Measurements from ENCODE around the gene ST14.

Gene ST14

DNA sequence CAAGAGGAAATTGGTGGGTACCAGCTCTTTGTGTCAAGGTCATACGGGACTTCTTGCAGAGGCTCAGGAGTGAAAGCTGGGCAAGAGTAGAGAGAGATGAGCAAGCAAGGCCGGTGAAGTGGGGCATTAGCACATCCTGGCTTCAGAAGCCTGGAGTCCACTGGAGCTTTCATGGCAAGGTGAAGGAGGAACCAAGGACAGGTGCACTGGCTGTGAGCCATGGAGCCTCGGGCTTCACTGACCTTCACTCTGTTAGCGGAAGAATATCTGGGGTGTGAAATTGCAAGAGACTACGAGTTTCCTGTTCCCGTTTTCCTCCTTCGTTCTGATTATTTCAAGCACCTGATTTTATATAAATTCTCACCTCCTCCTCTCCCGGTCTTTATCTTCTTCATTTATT lies 25.9 kb upstream of the ST14 start (continued):
- TF ChIP-seq ZBTB21 (tag by site-specific recombination; IDR thresholded peaks at IDR 0.05) (no peak), ZNF335 (tag by site-specific recombination; conservative IDR thresholded peaks at IDR 0.05) (no peak), SALL2 (tag by site-specific recombination; IDR thresholded peaks at IDR 0.05; ENCODE audit: borderline replicate concordance) (no peak), ZNF140 (tag by site-specific recombination; IDR thresholded peaks at IDR 0.05) (no peak)

DNA sequence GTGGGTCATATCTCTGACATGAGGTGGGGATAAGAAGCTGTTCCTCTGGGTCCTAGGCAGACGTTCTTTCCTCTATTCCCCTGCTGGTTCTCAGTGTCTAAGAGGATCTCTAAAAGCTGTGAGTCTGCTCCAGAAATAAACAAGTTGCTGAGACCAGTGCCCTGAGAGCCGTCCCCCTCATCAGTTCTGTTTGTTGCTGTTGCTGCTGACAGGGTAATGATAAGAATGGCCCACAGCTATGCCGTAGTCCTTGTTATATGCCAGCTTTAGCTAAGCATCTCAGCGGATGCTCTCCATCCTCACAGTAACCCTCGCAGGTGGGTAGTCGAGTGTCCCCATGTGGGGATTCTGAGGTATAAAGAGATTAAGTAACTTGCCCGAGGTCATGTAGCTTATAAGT lies 23.5 kb upstream of the ST14 start:
- H3K9me3 ChIP-seq (ENCODE audit: control insufficient read depth, insufficient read depth, low read depth, low read length) = no peaks in the 10 kb centered on the region
- no peaks in the 10 kb centered on the region for H3K4me1 ChIP-seq (ENCODE audit: control insufficient read depth, insufficient read depth, low read length)
- H3K4me3 ChIP-seq (ENCODE audit: low read depth, low read length) = no peak overlapping the region
- H3K27ac ChIP-seq (ENCODE audit: extremely low read depth, low read depth, low read length) = no peak overlapping the region
- POLR2A ChIA-PET = no interaction called here
- peaks cover 9 to 92% of the 10 kb centered on the region in 2 experiments; a peak in 2 of 3 replicates for H3K36me3 ChIP-seq (ENCODE audit: control insufficient read depth in 2 of 2, insufficient read depth in 1 of 2, low read length in 2 of 2)
- TF ChIP-seq EGR2 (tag by site-specific recombination; IDR thresholded peaks at IDR 0.05; ENCODE audit: low read depth) = no peak
- TF ChIP-seq, protein P1, sequence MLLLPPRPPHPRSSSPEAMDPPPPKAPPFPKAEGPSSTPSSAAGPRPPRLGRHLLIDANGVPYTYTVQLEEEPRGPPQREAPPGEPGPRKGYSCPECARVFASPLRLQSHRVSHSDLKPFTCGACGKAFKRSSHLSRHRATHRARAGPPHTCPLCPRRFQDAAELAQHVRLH (tag by site-specific recombination; IDR thresholded peaks at IDR 0.05) = no peak
- no peak for TF ChIP-seq BCL11B (tag by site-specific recombination; IDR thresholded peaks at IDR 0.05; ENCODE audit: low read depth)
- no peak for TF ChIP-seq SP3 (tag by site-specific recombination; IDR thresholded peaks at IDR 0.05)
- no peak for TF ChIP-seq ZNF701 (tag by site-specific recombination; IDR thresholded peaks at IDR 0.05)
- TF ChIP-seq ZBTB20 (tag by site-specific recombination; IDR thresholded peaks at IDR 0.05) = no peak
- CTCF ChIA-PET = interaction anchor here (0.9 to 8.1 kb wide), 3 partner anchors 10 to 223 kb away, joined by 3 to 118 read pairs (median 5); no protein-coding TSS in a partner anchor

DNA sequence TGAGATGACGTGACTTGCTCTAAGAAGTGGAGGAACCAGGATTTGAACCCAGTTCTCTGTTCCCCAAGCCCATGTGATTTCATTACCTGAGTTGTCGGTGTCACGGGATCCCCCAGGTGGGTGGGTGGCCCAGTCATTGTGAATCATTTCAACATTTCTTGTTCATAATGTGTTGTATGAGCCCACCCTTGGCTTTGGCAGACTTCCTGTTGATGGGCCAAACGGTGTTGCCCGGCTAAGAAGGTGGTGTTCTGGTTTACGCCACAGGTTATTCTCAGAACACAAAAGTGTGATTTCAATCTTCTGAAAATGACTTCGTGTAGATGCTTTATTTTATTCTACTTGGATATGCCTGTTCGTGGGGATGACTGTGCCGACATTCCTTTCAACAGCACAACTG lies 21.6 kb upstream of the ST14 start:
- Histone ChIP-seq H3K4me3 (ENCODE audit: low read depth, low read length) (no peak overlapping the region), H3K9me3 (ENCODE audit: control insufficient read depth, insufficient read depth, low read depth, low read length) (no peaks in the 10 kb centered on the region), H3K36me3 (ENCODE audit: control insufficient read depth in 2 of 2, insufficient read depth in 1 of 2, low read length in 2 of 2) (peaks cover 6 to 93% of the 10 kb centered on the region in 2 experiments; a peak in 2 of 3 replicates), H3K27ac (ENCODE audit: extremely low read depth, low read depth, low read length) (no peak overlapping the region), H3K4me1 (ENCODE audit: control insufficient read depth, insufficient read depth, low read length) (no peaks in the 10 kb centered on the region)
- TF ChIP-seq, protein P2, sequence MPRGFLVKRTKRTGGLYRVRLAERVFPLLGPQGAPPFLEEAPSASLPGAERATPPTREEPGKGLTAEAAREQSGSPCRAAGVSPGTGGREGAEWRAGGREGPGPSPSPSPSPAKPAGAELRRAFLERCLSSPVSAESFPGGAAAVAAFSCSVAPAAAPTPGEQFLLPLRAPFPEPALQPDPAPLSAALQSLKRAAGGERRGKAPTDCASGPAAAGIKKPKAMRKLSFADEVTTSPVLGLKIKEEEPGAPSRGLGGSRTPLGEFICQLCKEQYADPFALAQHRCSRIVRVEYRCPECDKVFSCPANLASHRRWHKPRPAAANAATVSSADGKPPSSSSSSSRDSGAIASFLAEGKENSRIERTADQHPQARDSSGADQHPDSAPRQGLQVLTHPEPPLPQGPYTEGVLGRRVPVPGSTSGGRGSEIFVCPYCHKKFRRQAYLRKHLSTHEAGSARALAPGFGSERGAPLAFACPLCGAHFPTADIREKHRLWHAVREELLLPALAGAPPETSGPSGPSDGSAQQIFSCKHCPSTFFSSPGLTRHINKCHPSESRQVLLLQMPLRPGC (tag by site-specific recombination; IDR thresholded peaks at IDR 0.05) = no peak
- POLR2A ChIA-PET = interaction anchor here (1.0 kb wide), 1 partner anchor 135 kb away, joined by 4 read pairs; the partner anchor contains the start of gene PRDM10
- CTCF ChIA-PET = interaction anchor here (1.1 kb wide), 1 partner anchor 257 kb away, joined by 3 read pairs; no protein-coding TSS in a partner anchor

DNA sequence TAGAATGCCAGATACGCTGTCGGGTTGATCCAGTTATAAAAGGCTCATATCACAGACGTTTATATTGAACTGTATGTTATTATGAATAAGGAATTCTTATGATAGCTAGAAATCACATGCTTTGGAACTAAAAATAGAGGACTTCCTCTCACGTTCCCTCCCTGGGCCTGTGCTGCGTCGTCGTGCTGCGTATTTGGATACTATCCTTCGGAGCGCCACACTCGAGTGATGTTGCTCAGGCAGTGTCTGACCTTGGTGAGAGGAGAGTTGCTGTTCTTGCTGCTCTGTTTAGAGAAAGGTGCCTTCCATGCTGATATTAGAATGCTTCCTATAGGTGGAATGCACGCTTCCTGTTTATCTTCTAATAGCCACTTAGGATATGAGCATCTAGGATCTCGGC lies 20.2 kb upstream of the ST14 start:
- Histone ChIP-seq H3K4me1 (ENCODE audit: control insufficient read depth, insufficient read depth, low read length) (no peaks in the 10 kb centered on the region), H3K36me3 (ENCODE audit: control insufficient read depth in 2 of 2, insufficient read depth in 1 of 2, low read length in 2 of 2) (peaks cover 3 to 92% of the 10 kb centered on the region in 2 experiments; a peak in 2 of 3 replicates), H3K27ac (ENCODE audit: extremely low read depth, low read depth, low read length) (no peak overlapping the region), H3K9me3 (ENCODE audit: control insufficient read depth, insufficient read depth, low read depth, low read length) (no peaks in the 10 kb centered on the region), H3K4me3 (ENCODE audit: low read depth, low read length) (no peak overlapping the region)
- ChIA-PET POLR2A (no interaction called here), CTCF (no interaction called here)
- TF ChIP-seq ZNF433 (tag by site-specific recombination; IDR thresholded peaks at IDR 0.05; ENCODE audit: low read depth) (no peak), ZNF777 (tag by site-specific recombination; IDR thresholded peaks at IDR 0.05; ENCODE audit: borderline replicate concordance) (no peak), ZNF133 (tag by site-specific recombination; IDR thresholded peaks at IDR 0.05) (no peak), ZIC2 (tag by site-specific recombination; IDR thresholded peaks at IDR 0.05) (no peak), PRDM1 (tag by site-specific recombination; IDR thresholded peaks at IDR 0.05) (no peak), ZNF24 (tag by site-specific recombination; IDR thresholded peaks at IDR 0.05) (no peak), ZNF416 (tag by site-specific recombination; IDR thresholded peaks at IDR 0.05) (no peak), SCRT1 (tag by site-specific recombination; IDR thresholded peaks at IDR 0.05; ENCODE audit: borderline replicate concordance) (no peak), BCL11A (tag by site-specific recombination; IDR thresholded peaks at IDR 0.05; ENCODE audit: low read depth) (no peak), ZNF549 (tag by site-specific recombination; IDR thresholded peaks at IDR 0.05) (no peak), ZNF521 (tag by site-specific recombination; IDR thresholded peaks at IDR 0.05) (no peak), ZNF426 (tag by site-specific recombination; IDR thresholded peaks at IDR 0.05) (no peak), ZNF19 (tag by site-specific recombination; IDR thresholded peaks at IDR 0.05; ENCODE audit: low read depth) (no peak), ZNF792 (tag by site-specific recombination; IDR thresholded peaks at IDR 0.05) (no peak), OVOL3 (tag by site-specific recombination; IDR thresholded peaks at IDR 0.05) (no peak)
- TF ChIP-seq, protein P3, sequence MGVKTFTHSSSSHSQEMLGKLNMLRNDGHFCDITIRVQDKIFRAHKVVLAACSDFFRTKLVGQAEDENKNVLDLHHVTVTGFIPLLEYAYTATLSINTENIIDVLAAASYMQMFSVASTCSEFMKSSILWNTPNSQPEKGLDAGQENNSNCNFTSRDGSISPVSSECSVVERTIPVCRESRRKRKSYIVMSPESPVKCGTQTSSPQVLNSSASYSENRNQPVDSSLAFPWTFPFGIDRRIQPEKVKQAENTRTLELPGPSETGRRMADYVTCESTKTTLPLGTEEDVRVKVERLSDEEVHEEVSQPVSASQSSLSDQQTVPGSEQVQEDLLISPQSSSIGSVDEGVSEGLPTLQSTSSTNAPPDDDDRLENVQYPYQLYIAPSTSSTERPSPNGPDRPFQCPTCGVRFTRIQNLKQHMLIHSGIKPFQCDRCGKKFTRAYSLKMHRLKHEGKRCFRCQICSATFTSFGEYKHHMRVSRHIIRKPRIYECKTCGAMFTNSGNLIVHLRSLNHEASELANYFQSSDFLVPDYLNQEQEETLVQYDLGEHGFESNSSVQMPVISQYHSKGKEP (tag by site-specific recombination; IDR thresholded peaks at IDR 0.05) = no peak
- TF ChIP-seq, protein P4, sequence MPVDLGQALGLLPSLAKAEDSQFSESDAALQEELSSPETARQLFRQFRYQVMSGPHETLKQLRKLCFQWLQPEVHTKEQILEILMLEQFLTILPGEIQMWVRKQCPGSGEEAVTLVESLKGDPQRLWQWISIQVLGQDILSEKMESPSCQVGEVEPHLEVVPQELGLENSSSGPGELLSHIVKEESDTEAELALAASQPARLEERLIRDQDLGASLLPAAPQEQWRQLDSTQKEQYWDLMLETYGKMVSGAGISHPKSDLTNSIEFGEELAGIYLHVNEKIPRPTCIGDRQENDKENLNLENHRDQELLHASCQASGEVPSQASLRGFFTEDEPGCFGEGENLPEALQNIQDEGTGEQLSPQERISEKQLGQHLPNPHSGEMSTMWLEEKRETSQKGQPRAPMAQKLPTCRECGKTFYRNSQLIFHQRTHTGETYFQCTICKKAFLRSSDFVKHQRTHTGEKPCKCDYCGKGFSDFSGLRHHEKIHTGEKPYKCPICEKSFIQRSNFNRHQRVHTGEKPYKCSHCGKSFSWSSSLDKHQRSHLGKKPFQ (tag by site-specific recombination; IDR thresholded peaks at IDR 0.05) = no peak
